OCI-LY1 (cell line): ENCODE data around the gene FLYWCH1.

Source experiments
- H2AFZ ChIP-seq: fragments of 200-600 bp; sonication (generic), shearing (Covaris generic); 2 replicates; pipeline ENCODE4 v1.6.0; 2014; ENCODE audit warnings: antibody characterized with exemption, mild to moderate bottlenecking, low read length
- H3F3A ChIP-seq: fragments of 200-600 bp; sonication (generic), shearing (Covaris generic); 2 replicates; pipeline ENCODE4 v1.6.0; 2014; ENCODE audit warnings: mild to moderate bottlenecking, antibody characterized with exemption, low read length, moderate library complexity; ENCODE audit not compliant: insufficient read depth
- H3K27ac ChIP-seq: fragments of 200-600 bp; sonication (generic); 2 replicates; pipeline ENCODE4 v1.5.1; 2014; ENCODE audit warnings: low read length, mixed run types, mild to moderate bottlenecking, low read depth; ENCODE audit not compliant: poor library complexity, severe bottlenecking
- H3K27me3 ChIP-seq: fragments of 200-600 bp; sonication (generic); 2 replicates; pipeline ENCODE4 v1.6.0; 2014; ENCODE audit warnings: antibody characterized with exemption, mild to moderate bottlenecking, low read length, moderate library complexity; ENCODE audit not compliant: insufficient read depth
- H3K36me3 ChIP-seq: fragments of 200-600 bp; sonication (generic); 2 replicates; pipeline ENCODE4 v1.6.1; 2014; ENCODE audit warnings: mild to moderate bottlenecking, antibody characterized with exemption, low read length, moderate library complexity, mixed read lengths; ENCODE audit not compliant: insufficient read depth
- H3K4me1 ChIP-seq: fragments of 200-600 bp; sonication (generic); 2 replicates; pipeline ENCODE4 v1.5.1; 2014; ENCODE audit warnings: mild to moderate bottlenecking, low read length, moderate library complexity; ENCODE audit not compliant: insufficient read depth, severe bottlenecking
- H3K4me2 ChIP-seq: fragments of 200-600 bp; sonication (generic), shearing (Covaris generic); 2 replicates; pipeline ENCODE4 v1.6.1; 2014; ENCODE audit warnings: low read length
- H3K4me3 ChIP-seq: fragments of 200-600 bp; sonication (generic); 2 replicates; pipeline ENCODE4 v1.5.1; 2014; ENCODE audit warnings: low read length, low read depth, mild to moderate bottlenecking, mixed read lengths; ENCODE audit not compliant: poor library complexity, severe bottlenecking
- H3K79me2 ChIP-seq: fragments of 200-600 bp; shearing (Covaris generic); 2 replicates; pipeline ENCODE4 v1.6.1; 2016; ENCODE audit warnings: mixed run types, low read length, mixed read lengths; ENCODE audit not compliant: insufficient read depth
- H3K9ac ChIP-seq: fragments of 200-600 bp; sonication (generic), shearing (Covaris generic); 2 replicates; pipeline ENCODE4 v1.6.1; 2014; ENCODE audit warnings: mild to moderate bottlenecking, low read length, mixed read lengths
- H3K9me2 ChIP-seq: fragments of 200-600 bp; sonication (generic), shearing (Covaris generic); 2 replicates; pipeline ENCODE4 v1.6.1; 2014; ENCODE audit warnings: low read depth, mild to moderate bottlenecking, low read length, mixed read lengths
- H3K9me3 ChIP-seq: fragments of 200-600 bp; shearing (Covaris generic); 2 replicates; pipeline ENCODE4 v1.6.1; 2014; ENCODE audit warnings: low read length, mixed read lengths
- H4K20me1 ChIP-seq: fragments of 200-600 bp; sonication (generic), shearing (Covaris generic); 2 replicates; pipeline ENCODE4 v1.6.0; 2016; ENCODE audit warnings: mild to moderate bottlenecking, low read length; ENCODE audit not compliant: insufficient read depth
- CTCF ChIP-seq: fragments of 200-600 bp; sonication (generic), shearing (Covaris generic); IDR thresholded peaks from 2 replicates; pipeline ENCODE4 v1.5.1; 2017; ENCODE audit warnings: mild to moderate bottlenecking, antibody characterized with exemption, low read length, moderate library complexity, mixed read lengths
- EZH2 ChIP-seq: fragments of 200-600 bp; sonication (generic), shearing (Covaris generic); IDR thresholded peaks from 2 replicates; pipeline ENCODE4 v1.8.0; 2017; ENCODE audit warnings: borderline replicate concordance, mixed run types, mild to moderate bottlenecking, antibody characterized with exemption, low read length, moderate library complexity, mixed read lengths

FLYWCH1 gene

GRCh38 chr16:2934450-2934849, 22.7 kb downstream of the FLYWCH1 start:
- H3K4me1 ChIP-seq, result peaks cover 8% of the 10 kb centered on the region
- H2AFZ ChIP-seq, result no peak overlapping the region
- H3K4me2 ChIP-seq, result no peak overlapping the region
- H3K27me3 ChIP-seq, result no peaks in the 10 kb centered on the region
- no peak for TF ChIP-seq CTCF
- TF ChIP-seq EZH2, result no peak
- H3K9me3 ChIP-seq, result no peaks in the 10 kb centered on the region
- H3K79me2 ChIP-seq, result no peaks in the 10 kb centered on the region
- peaks cover 5% of the 10 kb centered on the region for H3K36me3 ChIP-seq
- no peaks in the 10 kb centered on the region for H4K20me1 ChIP-seq
- H3K9ac ChIP-seq, result no peak overlapping the region
- no peaks in the 10 kb centered on the region for H3K9me2 ChIP-seq
- H3K27ac ChIP-seq, result no peak overlapping the region
- no peak overlapping the region for H3K4me3 ChIP-seq
- H3F3A ChIP-seq, result no peaks in the 10 kb centered on the region

- Histone ChIP-seq H3K27me3 (no peaks in the 10 kb centered on the region), H3K9ac (no peak overlapping the region), H4K20me1 (no peaks in the 10 kb centered on the region), H3K4me3 (no peak overlapping the region), H3K9me3 (no peaks in the 10 kb centered on the region), H3K27ac (no peak overlapping the region), H3F3A (no peaks in the 10 kb centered on the region), H3K4me1 (peaks cover 8% of the 10 kb centered on the region), H3K36me3 (peaks cover 25% of the 10 kb centered on the region), H3K4me2 (no peak overlapping the region), H3K79me2 (no peaks in the 10 kb centered on the region), H3K9me2 (no peaks in the 10 kb centered on the region), H2AFZ (no peak overlapping the region)
- TF ChIP-seq EZH2 (no peak), CTCF (no peak)
Observed at GRCh38 chr16:2936436-2937011, 24.8 kb downstream of the FLYWCH1 start.

DNA sequence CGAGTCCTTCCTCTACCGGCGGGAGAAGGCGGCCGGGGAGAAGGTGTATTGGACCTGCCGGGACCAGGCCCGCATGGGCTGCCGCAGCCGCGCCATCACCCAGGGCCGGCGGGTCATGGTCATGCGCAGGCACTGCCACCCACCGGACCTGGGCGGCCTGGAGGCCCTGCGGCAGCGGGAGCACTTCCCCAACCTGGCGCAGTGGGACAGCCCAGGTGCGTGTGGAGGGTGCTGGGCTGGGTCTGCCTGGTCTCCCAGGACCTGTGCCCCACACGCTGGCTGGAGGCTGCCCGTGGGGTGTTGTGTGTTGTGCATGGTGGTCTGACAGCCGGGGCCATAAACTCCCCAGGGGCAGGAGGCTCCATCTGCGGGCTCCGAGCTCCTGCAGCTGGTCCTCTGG, 25.4 kb downstream of the FLYWCH1 start:
- no peaks in the 10 kb centered on the region for H4K20me1 ChIP-seq
- no peak overlapping the region for H3K4me2 ChIP-seq
- TF ChIP-seq CTCF (no peak), EZH2 (no peak)
- no peak overlapping the region for H3K27ac ChIP-seq
- no peaks in the 10 kb centered on the region for H3K27me3 ChIP-seq
- H3K9me3 ChIP-seq, result no peaks in the 10 kb centered on the region
- H3K36me3 ChIP-seq, result peaks cover 28% of the 10 kb centered on the region
- no peak overlapping the region for H2AFZ ChIP-seq
- H3K4me3 ChIP-seq, result no peak overlapping the region
- H3K4me1 ChIP-seq, result peaks cover 8% of the 10 kb centered on the region
- no peak overlapping the region for H3K9ac ChIP-seq
- no peaks in the 10 kb centered on the region for H3K79me2 ChIP-seq
- H3F3A ChIP-seq, result no peaks in the 10 kb centered on the region
- no peaks in the 10 kb centered on the region for H3K9me2 ChIP-seq
